ENCODE results near the gene SLC4A5. TPM values are rescaled to one million over a fixed set of nuclear protein-coding genes. Genes with fewer than 3 reads are reported as not detected.

The SLC4A5 gene
- total RNA-seq, 1 donor from 2014 or later, result 3.6 TPM

GRCh38 chr2:74313497-74313896 is 29.7 kb downstream of the SLC4A5 start:
- no peak for DNase-seq (ENCODE audit: low spot score)

GRCh38 chr2:74312913-74313312 is 30.3 kb downstream of the SLC4A5 start:
- DNase-seq (ENCODE audit: low spot score), result no peak

- no peak for DNase-seq (ENCODE audit: low spot score)
These were observed 35.5 kb downstream of the SLC4A5 start for GRCh38 chr2:74307720-74308119.

- no peak for DNase-seq (ENCODE audit: low spot score)
These were observed 38.7 kb downstream of the SLC4A5 start for GRCh38 chr2:74304332-74305148.

- no peak for DNase-seq (ENCODE audit: low spot score)
These were observed 40.4 kb downstream of the SLC4A5 start for GRCh38 chr2:74302865-74303264.

- no peak for DNase-seq (ENCODE audit: low spot score)
These were observed 42.0 kb downstream of the SLC4A5 start for GRCh38 chr2:74301262-74301661.

- DNase-seq (ENCODE audit: low spot score), result no peak
These were observed 42.7 kb downstream of the SLC4A5 start for GRCh38 chr2:74300506-74300905.

- no peak for DNase-seq (ENCODE audit: low spot score)
These were observed 45.3 kb downstream of the SLC4A5 start for GRCh38 chr2:74297950-74298349.

GRCh38 chr2:74297391-74297790 is 45.8 kb downstream of the SLC4A5 start:
- DNase-seq (ENCODE audit: low spot score), result no peak

GRCh38 chr2:74293191-74293991 is 49.8 kb downstream of the SLC4A5 start:
- no peak for DNase-seq (ENCODE audit: low spot score)

- no peak for DNase-seq (ENCODE audit: low spot score)
These were observed 50.5 kb downstream of the SLC4A5 start for GRCh38 chr2:74292751-74293150.

GRCh38 chr2:74291886-74292621 is 51.2 kb downstream of the SLC4A5 start:
- no peak for DNase-seq (ENCODE audit: low spot score)

- no peak for DNase-seq (ENCODE audit: low spot score)
These were observed 52.0 kb downstream of the SLC4A5 start for GRCh38 chr2:74291218-74291544.

- no peak for DNase-seq (ENCODE audit: low spot score)
These were observed 52.6 kb downstream of the SLC4A5 start for GRCh38 chr2:74290466-74291217.

- DNase-seq (ENCODE audit: low spot score), result no peak
These were observed 53.1 kb downstream of the SLC4A5 start for GRCh38 chr2:74290066-74290465.

- no peak for DNase-seq (ENCODE audit: low spot score)
These were observed 56.5 kb downstream of the SLC4A5 start for GRCh38 chr2:74286725-74287124.

GRCh38 chr2:74281141-74281975 is 61.9 kb downstream of the SLC4A5 start:
- DNase-seq (ENCODE audit: low spot score), result no peak

GRCh38 chr2:74278694-74279093 is 64.5 kb downstream of the SLC4A5 start:
- no peak for DNase-seq (ENCODE audit: low spot score)

- no peak for DNase-seq (ENCODE audit: low spot score)
These were observed 65.0 kb downstream of the SLC4A5 start for GRCh38 chr2:74278176-74278575.

- no peak for DNase-seq (ENCODE audit: low spot score)
These were observed 68.0 kb downstream of the SLC4A5 start for GRCh38 chr2:74275228-74275627.

GRCh38 chr2:74269667-74270066 is 73.5 kb downstream of the SLC4A5 start:
- DNase-seq (ENCODE audit: low spot score), result no peak

Data from umbilical cord (tissue), 2 donors.